GM18873 (cell line): Measurements from ENCODE around the gene SKAP1.
"Not testable (repeated sequence)": the region's sequence is repeated elsewhere in the genome, so short reads cannot be mapped to it uniquely, and the experiment has no call there.

ENCODE experiments used
- ATAC-seq: cut with Tn5 transposase; IDR thresholded peaks from one replicate; pipeline ENCODE4 v1.9.1; 2021; ENCODE audit warnings: mild to moderate bottlenecking, moderate library complexity, moderate number of reproducible peaks; ENCODE audit not compliant: unreplicated experiment, low FRiP score

Gene SKAP1

GRCh38 chr17:48451489-48451888, 21.5 kb upstream of the SKAP1 start:
- no peak for ATAC-seq

DNA sequence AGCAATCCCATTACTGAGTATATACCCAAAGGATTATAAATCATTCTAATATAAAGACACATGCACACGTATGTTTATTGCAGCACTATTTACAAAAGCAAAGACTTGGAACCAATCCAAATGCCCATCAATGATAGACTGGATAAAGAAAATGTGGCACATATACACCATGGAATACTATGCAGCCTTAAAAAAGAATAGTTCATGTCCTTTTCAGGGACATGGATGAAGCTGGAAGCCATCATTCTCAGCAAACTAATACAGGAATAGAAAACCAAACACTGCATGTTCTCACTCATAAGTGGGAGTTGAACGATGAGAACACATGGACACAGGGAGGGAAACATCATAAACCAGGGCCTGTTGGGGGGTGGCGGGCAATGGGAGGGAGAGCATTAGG, 19.3 kb upstream of the SKAP1 start:
- ATAC-seq, result not testable (repeated sequence)

DNA sequence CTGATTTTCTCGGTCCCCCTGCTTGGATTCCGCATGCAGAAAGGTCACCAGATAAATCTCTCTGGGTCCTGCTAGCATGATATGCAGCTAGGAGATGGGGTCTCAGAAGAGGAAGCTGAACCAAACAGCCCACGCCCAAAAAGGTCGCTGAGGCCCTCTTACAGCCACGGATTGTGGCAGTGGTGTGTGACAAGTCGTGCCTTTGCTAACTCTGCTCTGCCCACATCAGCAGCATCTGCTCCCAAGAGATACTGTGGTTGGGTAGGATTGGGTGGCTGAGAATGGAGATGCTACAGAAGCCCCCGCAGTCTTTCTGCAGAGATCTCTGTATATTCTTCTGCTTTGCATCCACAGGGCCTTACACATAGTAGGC, 15.2 kb upstream of the SKAP1 start:
- ATAC-seq, result no peak

- ATAC-seq, result no peak
Measured at GRCh38 chr17:48444516-48445247, 14.7 kb upstream of the SKAP1 start.

GRCh38 chr17:48443712-48444111, 13.7 kb upstream of the SKAP1 start:
- ATAC-seq, result no peak

DNA sequence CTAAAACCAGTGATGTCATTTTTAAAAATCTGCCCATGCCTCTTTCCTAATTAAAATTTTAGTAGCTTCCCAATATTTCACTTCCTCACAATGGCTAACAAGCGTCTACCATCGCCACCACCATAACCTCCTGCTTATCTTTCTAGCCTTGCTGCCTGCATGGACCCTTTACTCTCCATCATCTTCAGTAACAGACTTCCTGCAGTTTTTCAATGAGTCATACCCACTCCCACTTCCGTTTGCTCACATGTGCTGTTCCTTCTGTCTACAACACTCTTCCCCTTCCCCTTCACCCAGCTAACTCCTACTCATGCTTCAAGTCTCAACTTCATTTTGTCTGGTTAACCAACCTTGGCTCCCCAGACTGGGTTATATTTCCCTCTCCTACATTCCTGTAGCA, 12.8 kb upstream of the SKAP1 start:
- ATAC-seq, result no peak

GRCh38 chr17:48441862-48442261, 11.8 kb upstream of the SKAP1 start:
- ATAC-seq, result no peak

DNA sequence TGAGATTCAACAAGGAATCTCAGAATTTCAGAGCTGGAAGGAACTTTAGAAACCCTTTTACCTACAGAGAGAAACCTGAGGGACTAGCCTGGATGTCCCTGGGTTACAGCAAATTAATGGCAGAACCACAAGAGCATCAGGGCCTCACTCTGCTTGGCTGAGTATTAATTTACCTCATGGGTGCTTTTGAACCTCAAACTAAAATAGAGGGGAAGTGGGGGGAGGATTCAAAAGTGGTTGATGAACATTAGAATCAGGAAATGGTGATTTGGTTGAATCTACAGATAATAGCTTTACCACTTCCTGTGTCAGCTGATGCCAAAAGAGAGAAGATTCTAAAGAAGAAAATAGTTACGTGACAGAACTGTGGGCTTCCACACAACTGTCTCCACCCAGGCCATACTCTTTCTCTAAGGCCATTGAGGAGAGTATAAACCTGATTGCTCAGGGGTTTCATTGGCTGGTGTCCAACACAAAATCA, 11.3 kb upstream of the SKAP1 start:
- ATAC-seq, result peak; percentile 59

DNA sequence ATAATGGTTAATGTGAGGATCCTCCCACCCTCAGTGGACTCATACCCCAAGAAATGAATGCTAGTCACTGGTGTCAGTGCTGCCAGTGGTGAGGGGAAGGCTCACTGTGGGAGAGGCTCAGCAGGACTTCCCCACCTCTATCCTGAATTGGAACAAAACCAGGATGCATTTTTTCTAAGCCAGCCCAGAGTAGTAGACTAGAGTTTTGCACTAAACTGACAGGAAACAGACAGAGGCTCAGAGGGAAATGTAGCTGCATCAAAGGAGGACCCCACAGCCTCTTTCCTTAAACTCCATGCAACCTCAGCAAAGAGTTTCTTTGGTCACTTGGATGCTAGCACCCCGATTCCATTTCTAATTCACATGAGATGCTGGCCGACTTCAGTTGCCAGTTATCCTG, 10.7 kb upstream of the SKAP1 start:
- no peak for ATAC-seq

DNA sequence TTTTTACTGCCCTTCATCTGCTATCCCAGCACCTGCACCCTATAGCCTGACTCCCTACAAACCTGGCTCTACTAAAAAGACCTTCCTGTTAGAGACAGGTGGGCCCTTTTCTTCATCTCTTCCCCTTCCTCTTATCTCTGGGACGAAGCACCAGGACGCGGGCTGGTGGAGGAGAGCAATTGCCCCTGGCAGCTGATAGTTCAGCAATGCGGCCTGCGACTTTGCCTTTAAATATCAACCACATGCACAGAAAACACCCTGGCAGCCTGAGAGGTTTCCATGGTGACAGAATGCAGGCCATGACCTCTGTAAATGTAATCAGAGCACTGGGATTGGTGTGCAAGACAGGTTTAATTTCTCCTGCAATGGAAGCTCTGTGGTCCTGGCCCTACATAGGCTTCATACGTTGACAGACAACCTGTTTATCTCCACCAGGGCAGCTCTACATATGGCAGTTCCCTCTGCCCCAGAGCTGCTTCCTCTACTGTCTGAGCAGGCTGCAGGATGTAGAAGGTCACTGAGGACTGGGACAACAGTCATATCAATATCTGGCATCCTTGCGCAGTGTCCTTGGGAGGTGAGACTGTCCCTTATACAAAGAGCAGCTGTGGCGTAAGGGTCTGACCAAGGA, 10.0 kb upstream of the SKAP1 start:
- no peak for ATAC-seq

DNA sequence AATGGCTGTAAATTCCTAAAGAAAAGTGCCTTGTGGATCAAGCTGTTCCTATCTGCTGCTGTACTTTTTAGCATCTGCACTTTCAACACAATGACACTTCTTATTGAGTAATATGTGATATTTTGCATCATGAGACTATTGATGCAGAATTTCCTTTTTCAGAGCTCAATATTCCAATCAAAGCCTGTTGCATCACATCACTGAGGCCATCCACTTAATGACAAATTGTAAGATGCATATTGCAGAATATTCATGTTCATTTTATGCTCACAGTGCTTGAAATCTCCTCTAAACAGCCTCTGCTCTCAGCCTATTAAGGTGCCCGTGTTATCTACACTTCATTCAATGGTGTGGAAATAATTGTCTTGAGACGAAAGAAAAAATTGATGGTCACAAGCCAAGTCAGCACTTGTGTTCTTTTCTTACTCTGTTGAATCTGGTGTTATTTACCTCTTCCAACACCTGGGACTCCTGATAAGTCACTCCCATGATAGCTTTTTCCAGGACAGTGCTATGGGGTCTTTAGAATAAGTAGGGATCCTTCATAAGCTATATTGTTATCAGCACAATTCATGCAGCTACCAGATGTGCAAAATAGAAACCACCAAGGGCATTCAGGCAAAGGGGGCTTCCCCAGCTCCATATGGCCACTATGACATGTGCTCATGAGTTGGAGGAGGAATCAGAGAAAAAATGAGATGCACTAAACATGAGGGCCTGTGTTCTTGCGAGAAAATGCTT, 9.3 kb upstream of the SKAP1 start:
- ATAC-seq, result no peak

- ATAC-seq, result no peak
Measured at GRCh38 chr17:48438516-48439061, 8.6 kb upstream of the SKAP1 start.

GRCh38 chr17:48433896-48434295, 3.9 kb upstream of the SKAP1 start:
- no peak for ATAC-seq

- no peak for ATAC-seq
Measured at GRCh38 chr17:48432820-48433775, 3.1 kb upstream of the SKAP1 start.

DNA sequence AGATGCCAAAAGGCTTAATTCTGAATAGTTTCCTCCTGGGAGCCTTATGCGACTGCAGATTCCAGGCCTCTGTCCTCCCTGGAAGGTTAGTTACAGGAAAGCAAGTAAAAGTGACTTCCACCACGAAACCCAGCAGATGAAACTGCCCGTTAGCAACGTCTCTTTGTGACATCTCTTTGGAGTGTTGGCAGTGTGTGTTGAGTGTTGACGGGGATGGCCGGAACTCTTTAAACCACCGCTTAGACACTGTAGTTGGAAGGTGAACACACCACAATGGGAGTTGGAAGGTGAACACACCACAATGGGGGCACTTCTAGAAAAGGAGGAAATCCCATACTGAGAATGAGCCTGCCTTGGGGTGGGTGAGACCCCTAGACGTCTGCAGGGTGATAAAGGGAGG, 858 bp downstream of the SKAP1 start:
- ATAC-seq, result no peak

- no peak for ATAC-seq
Measured at GRCh38 chr17:48427598-48427997, 2.4 kb downstream of the SKAP1 start.

DNA sequence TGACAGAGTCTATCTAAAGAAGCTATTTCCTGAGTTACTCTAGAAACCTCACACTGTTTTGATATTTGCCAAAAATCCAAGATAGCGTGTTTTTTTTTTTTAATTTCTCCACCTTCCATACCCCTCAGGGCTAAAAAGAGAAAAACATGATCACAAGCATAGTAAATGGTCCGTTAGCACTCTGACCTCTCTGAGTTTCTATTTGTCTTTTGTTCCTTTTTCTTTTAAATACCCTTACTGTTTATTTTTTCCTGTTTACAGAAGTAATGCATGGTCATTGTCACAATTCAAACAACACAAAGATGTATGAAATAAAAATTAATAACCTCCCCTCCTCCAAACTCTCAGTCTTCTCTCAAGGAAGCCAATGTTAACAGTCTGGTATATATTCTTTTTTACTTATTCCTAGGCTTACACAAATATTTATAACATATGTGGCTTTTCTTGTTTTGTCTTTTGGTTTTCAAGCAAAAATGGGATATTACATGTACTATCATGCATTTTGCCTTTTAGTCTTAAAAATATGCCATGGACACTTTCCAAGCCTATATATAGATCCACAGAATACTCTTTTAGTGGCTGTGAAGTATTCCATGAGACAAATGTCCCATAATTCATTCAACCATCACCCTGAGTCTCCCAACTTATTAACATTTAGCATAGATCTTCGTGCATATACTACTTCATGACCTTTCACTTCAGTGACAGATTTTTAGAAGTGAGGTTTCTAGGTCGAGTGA, 3.1 kb downstream of the SKAP1 start:
- ATAC-seq, result no peak

DNA sequence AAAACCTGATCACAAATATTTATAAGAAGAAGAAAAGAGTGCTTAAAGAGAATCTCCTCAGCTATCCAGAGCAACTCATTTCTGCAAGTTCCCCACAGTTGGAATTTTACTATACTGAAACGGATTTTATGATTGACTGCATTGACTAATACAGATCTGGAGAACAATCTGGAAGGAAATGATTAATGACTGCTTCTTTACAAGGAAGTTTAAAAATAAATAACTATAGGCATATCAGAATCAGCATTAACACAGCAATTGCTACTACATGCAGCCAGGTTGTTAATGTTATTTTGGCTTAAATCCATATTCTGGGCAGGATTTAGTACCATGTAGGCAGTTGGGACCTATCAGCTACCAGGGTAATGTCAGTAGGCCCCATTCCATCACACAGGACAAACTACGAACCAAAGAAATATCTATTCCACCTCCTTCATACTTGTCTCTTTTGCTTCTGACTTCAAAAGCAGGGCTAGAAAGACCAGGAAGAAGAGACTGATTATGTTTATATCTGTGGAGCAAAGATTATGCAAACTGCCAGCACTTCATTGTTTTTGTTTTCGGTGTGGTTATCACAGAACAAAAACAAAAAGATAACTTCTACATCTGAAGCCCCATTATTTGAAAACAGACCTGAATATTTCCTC, 3.9 kb downstream of the SKAP1 start:
- ATAC-seq, result no peak

DNA sequence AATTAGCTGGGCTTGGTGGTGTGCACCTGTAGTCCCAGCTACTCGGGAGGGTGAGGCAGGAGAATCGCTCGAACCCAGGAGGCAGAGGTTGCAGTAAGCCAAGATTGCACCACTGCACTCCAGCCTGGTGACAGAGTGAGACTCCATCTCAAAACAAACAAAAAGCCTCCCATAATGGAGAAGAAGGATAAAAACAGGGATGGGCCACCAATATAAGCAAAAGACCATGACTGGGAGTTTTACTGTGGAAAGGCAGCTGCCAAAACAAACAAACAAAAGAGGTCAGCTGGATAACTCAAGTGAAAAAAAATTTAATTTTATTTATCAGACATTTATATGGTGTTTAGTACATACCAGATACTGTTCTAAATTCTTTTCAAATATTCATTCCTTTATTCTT, 8.0 kb downstream of the SKAP1 start:
- not testable (repeated sequence) for ATAC-seq
